ENCODE data around the gene CDH5. TPM values are rescaled to one million over a fixed set of nuclear protein-coding genes. Genes with fewer than 3 reads are reported as not detected.

CDH5 gene
- total and polyA plus RNA-seq, 8 donors = 3.4 to 10.2 (median 5.4) TPM

DNA sequence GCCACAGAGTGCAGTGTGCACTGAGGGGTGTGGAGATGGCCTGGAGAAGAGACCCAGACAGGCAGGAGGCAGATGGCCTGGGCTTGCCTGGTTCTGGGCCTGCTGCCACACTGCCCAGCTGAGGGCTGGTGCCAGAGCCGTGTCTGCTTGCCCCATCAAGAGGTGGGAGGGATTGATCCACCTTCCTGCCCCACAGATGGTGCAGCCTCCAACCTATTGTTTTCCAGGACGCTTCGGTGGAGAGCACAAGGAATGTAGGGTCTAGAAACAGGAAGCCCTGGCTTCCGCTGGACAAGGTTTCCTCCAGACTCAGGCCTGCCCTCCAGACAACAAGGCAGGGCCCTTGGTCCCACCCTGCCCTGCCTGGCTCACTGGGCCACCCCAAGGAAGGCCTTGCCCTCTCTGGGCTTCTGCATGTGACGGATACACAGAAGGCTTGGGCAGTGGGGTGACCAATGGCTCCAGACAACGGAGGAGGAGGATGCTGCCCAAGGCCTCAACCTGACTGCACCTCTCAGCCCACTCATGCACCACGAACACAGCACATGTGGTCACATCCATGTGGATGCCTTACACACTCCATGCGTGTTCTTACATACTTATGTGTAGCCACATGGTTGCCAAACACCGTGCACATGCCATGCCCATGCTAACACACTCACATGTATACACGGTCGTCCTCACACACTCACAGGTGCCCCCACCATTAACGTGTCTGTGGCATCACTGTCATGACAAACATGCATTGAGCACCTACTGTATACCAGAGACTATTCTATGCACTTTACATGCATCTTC, 6.5 kb upstream of the CDH5 start:
- H3K27ac ChIP-seq = peak overlapping the region in 1 of 4 donors; percentile 12
- DNase-seq = no peak
- FAIRE-seq = no peak
- no peaks in the 10 kb centered on the region for H3K9me3 ChIP-seq
- H3K27me3 ChIP-seq = peaks cover 0 to 3% (median 0%) of the 10 kb centered on the region in 4 donors
- intact Hi-C loops (cut with DNase I) = no loop called here
- TF ChIP-seq, protein P1, sequence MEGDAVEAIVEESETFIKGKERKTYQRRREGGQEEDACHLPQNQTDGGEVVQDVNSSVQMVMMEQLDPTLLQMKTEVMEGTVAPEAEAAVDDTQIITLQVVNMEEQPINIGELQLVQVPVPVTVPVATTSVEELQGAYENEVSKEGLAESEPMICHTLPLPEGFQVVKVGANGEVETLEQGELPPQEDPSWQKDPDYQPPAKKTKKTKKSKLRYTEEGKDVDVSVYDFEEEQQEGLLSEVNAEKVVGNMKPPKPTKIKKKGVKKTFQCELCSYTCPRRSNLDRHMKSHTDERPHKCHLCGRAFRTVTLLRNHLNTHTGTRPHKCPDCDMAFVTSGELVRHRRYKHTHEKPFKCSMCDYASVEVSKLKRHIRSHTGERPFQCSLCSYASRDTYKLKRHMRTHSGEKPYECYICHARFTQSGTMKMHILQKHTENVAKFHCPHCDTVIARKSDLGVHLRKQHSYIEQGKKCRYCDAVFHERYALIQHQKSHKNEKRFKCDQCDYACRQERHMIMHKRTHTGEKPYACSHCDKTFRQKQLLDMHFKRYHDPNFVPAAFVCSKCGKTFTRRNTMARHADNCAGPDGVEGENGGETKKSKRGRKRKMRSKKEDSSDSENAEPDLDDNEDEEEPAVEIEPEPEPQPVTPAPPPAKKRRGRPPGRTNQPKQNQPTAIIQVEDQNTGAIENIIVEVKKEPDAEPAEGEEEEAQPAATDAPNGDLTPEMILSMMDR (IDR thresholded peaks at IDR 0.05) = no peak
- ATAC-seq = peak in 1 of 4 donors; percentile 20
- WGBS, 2 donors = 65 to 68% methylated on average over 12 of the region's 12 CpGs
- H3K4me3 ChIP-seq = no peak overlapping the region
- no peaks in the 10 kb centered on the region for H3K4me1 ChIP-seq
- no peaks in the 10 kb centered on the region for H3K36me3 ChIP-seq

DNA sequence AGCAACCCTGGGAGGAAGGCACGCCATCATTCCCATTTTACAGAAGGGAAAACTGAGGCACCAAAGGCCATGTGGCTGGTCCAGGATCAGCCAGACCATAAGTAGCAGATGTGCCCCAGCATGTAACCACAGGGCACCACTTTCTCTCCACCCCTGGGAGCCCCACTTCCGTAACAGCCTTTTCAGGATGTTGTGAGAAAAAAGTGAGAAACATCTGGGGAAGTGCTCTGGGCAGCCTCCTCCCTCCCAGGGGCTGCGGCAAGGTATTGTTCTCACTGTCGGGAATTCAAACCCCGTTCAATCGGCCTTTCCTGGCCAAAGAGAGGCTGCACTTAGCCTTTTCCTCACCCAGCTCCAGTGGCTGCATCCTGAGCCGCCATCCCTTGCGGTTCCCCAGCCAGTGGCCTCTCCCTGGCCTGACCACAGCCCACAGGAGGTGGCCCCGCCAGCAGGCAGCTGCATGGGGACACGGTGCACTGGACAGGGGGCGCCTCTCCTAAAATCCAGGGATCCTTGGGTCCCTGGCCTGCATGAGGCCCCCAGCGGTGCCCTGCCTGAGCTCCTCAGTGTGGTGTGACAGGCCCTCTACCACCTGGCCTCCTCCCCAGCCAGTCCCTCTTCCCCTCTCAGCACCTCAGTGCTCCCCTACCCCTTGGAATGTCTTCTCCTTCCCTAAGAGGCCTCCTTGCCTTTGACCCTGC, 5.7 kb upstream of the CDH5 start:
- Histone ChIP-seq H3K4me1 (no peaks in the 10 kb centered on the region), H3K27me3 (peaks cover 0 to 3% (median 0%) of the 10 kb centered on the region in 4 donors), H3K27ac (no peak overlapping the region), H3K4me3 (no peak overlapping the region), H3K36me3 (no peaks in the 10 kb centered on the region), H3K9me3 (no peaks in the 10 kb centered on the region)
- WGBS, 2 donors = 63 to 74% methylated on average over 12 of the region's 12 CpGs
- DNase-seq (no peak), FAIRE-seq (no peak), ATAC-seq (no peak)
- TF ChIP-seq, protein P1 (IDR thresholded peaks at IDR 0.05) = no peak
- intact Hi-C loops (cut with DNase I) = no loop called here

DNA sequence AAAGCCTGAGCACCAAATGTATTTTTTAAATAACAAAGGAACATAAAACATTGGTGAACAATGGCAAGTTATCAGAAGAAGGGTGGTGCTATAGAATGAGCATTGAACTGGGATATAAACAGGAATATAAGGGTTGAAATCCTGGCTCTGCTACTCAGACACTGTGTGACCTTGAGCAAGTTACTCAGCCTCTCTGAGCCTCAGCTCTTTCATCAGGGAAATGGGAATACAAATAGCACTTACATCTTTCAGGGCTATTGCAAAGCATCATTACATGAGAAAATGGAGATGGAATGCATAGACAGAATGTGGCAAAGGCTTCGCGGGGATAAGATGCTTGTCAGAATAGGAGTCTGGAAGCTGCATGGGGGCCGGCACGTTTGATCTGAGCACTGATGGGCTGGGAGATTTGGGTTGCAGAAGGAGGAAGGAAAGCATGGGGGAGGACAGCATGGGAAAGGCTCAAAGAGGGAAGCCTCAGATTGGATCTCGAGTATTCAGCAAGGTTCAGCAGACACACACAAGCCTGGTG, 4.8 kb upstream of the CDH5 start:
- ATAC-seq (no peak), DNase-seq (no peak), FAIRE-seq (no peak)
- Histone ChIP-seq H3K9me3 (no peaks in the 10 kb centered on the region), H3K4me1 (no peaks in the 10 kb centered on the region), H3K4me3 (no peak overlapping the region), H3K27ac (no peak overlapping the region), H3K36me3 (no peaks in the 10 kb centered on the region), H3K27me3 (peaks cover 0 to 2% (median 0%) of the 10 kb centered on the region in 4 donors)
- WGBS, 2 donors = 59 to 64% methylated on average over 5 of the region's 5 CpGs
- TF ChIP-seq, protein P1 (IDR thresholded peaks at IDR 0.05) = no peak
- intact Hi-C loops (cut with DNase I) = no loop called here

DNA sequence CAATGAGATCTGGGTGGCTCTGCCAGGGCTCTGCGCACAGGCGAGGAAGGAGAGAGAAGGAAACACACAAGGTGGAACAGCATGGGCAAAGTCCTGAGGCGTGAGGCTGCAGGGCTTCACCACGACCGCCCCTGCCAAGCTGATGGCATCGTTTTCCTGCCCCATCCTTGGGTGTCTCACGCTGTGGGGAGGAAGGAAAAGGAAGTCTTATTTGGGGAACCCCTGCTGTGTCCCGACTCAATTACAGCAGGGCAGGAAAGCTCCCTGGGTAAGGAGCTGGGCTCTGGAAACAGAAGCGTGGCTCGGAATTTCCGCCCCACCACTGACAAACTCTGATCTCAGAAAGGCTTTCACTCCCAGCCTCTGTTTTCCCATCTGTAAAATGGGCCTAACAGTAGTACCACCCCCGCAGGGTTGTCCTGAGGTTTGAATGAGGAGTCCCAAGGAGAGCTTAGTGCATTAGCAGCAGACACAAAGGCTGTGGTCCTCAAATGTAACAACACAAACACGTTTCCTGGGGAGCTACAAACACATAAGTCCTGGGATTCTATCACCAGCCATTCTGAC, 3.2 kb upstream of the CDH5 start:
- no peaks in the 10 kb centered on the region for H3K4me1 ChIP-seq

More for the DNA sequence above, 3.2 kb upstream of the CDH5 start:
- intact Hi-C loops (cut with DNase I) = no loop called here
- no peak for ATAC-seq
- Histone ChIP-seq H3K36me3 (no peaks in the 10 kb centered on the region), H3K27me3 (no peaks in the 10 kb centered on the region), H3K9me3 (no peaks in the 10 kb centered on the region), H3K4me3 (no peak overlapping the region), H3K27ac (no peak overlapping the region)
- FAIRE-seq = no peak
- 64 to 80% methylated on average over 13 of the region's 13 CpGs for WGBS, 2 donors
- TF ChIP-seq, protein P1 (IDR thresholded peaks at IDR 0.05) = no peak
- no peak for DNase-seq
